Bronchial epithelial cell (primary cell): ENCODE data around the gene SHC2. TPM values are rescaled to one million over a fixed set of nuclear protein-coding genes. Genes with fewer than 3 reads are reported as not detected.

Experiments used
- DNase-seq: peaks from one replicate; pipeline ENCODE4 v3.0.0-alpha.2; 2010; ENCODE audit warnings: low read depth
- FAIRE-seq: peaks from 2 replicates; lab custom pipeline; 2011; peaks lifted over from hg19 to GRCh38; lab: Jason Lieb, UNC
- H3K27me3 ChIP-seq: 2 replicates; pipeline ENCODE4 v1.5.1; 2011; ENCODE audit warnings: low read length; ENCODE audit not compliant: control insufficient read depth, insufficient read depth
- H3K36me3 ChIP-seq: 2 replicates; pipeline ENCODE4 v1.5.1; 2011; ENCODE audit warnings: low read length; ENCODE audit not compliant: control insufficient read depth, insufficient read depth
- H3K4me3 ChIP-seq: 2 replicates; pipeline ENCODE4 v1.5.1; 2011; ENCODE audit warnings: mild to moderate bottlenecking, low read depth, low read length, control low read depth
- CTCF ChIP-seq: IDR thresholded peaks from 2 replicates; pipeline ENCODE4 v1.5.1; 2011; ENCODE audit warnings: mild to moderate bottlenecking, moderate library complexity, low read length, control low read depth, inconsistent platforms; ENCODE audit not compliant: insufficient read depth, severe bottlenecking
- total RNA-seq: library from RNA; depleted of rRNA; stranded (reverse); fragments of >200 nt; gene quantifications from 2 replicates; pipeline ENCODE4 v1.2.1, GENCODE V29; 2014

SHC2 gene
- total RNA-seq, 1 donor from 2014 or later: under 0.01 TPM

DNA sequence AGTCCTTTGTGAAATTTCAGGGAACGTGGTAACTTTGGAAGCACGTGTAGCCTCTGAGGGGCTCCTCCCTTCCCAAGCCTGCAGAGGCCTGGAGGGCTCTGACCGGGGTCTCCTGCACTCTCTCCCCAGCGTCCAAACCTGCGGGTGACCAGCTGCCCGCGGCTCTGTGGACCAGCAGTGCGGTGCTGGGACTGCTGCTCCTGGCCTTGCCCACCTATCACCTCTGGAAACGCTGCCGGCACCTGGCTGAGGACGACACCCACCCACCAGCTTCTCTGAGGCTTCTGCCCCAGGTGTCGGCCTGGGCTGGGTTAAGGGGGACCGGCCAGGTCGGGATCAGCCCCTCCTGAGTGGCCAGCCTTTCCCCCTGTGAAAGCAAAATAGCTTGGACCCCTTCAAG lies 43.8 kb upstream of the SHC2 start:
- no peak for TF ChIP-seq CTCF

DNA sequence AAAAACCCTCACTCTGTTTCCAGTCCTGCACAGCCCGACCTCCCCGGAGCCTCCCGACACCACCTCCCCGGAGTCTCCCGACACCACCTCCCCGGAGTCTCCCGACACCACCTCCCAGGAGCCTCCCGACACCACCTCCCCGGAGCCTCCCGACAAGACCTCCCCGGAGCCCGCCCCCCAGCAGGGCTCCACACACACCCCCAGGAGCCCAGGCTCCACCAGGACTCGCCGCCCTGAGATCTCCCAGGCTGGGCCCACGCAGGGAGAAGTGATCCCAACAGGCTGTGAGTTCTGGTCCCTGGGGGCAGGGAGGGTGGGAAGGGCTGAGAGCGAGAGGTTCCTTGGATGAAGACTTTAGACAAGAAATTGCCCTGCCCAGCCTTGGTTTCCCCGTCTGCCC lies 40.8 kb upstream of the SHC2 start:
- DNase-seq: no peak
- no peaks in the 10 kb centered on the region for H3K36me3 ChIP-seq
- no peak for FAIRE-seq
- TF ChIP-seq CTCF: no peak
- peaks cover 8% of the 10 kb centered on the region for H3K27me3 ChIP-seq
- no peak overlapping the region for H3K4me3 ChIP-seq

More for the DNA sequence above, 43.8 kb upstream of the SHC2 start:
- DNase-seq: no peak
- Histone ChIP-seq H3K4me3 (no peak overlapping the region), H3K36me3 (peaks cover 2% of the 10 kb centered on the region), H3K27me3 (no peaks in the 10 kb centered on the region)
- no peak for FAIRE-seq

DNA sequence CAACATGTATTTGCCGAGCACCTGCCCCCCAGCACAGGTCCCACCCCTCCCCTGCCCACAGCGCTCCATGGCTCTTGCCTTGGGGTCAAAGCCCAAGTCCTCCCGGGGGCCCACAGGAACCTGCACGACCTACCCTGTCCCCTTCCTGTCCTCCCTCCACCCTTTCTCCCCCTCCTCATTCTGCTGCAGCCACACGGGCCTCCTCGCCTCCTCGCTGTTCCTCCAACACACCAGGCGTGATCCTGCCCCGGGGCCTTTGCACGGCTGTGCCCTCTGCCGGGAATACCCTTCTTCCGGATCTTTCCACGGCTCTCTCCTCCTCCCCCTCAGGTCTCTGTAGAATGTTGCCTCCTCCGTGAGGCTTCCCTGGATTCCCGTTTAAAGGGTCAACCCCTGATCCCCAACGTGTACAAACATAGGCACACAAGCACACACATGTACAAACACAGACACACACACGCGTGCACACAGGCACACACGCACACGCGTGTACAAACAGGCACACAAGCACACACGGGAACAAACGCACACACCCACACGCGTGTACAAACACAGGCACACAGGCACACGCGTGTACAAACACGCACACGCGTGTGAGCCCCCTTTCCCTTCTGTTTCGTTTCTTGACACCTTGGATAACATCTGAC lies 38.3 kb upstream of the SHC2 start:
- Histone ChIP-seq H3K27me3 (peaks cover 8% of the 10 kb centered on the region), H3K36me3 (no peaks in the 10 kb centered on the region), H3K4me3 (no peak overlapping the region)
- peak; percentile 70 for FAIRE-seq
- no peak for DNase-seq
- TF ChIP-seq CTCF: no peak

DNA sequence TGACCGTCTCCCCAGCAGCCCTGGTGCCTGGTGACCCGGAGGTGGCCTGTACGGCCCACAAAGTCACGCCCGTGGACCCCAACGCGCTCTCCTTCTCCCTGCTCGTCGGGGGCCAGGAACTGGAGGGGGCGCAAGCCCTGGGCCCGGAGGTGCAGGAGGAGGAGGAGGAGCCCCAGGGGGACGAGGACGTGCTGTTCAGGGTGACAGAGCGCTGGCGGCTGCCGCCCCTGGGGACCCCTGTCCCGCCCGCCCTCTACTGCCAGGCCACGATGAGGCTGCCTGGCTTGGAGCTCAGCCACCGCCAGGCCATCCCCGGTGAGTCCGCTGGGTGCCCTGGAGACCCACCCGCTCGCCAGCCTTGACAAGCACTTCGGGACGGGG lies 37.7 kb upstream of the SHC2 start:
- FAIRE-seq (no peak), DNase-seq (no peak)
- H3K36me3 ChIP-seq: no peaks in the 10 kb centered on the region
- H3K27me3 ChIP-seq: peaks cover 8% of the 10 kb centered on the region
- H3K4me3 ChIP-seq: no peak overlapping the region
- TF ChIP-seq CTCF: no peak

- Histone ChIP-seq H3K36me3 (no peaks in the 10 kb centered on the region), H3K4me3 (no peak overlapping the region), H3K27me3 (peaks cover 8% of the 10 kb centered on the region)
- DNase-seq: no peak
- TF ChIP-seq CTCF: no peak
- FAIRE-seq: no peak
Observed at GRCh38 chr19:497869-498510, 37.2 kb upstream of the SHC2 start.
